Retinal pigment epithelial cell (primary cell): ENCODE results near the gene GATAD2A.

Source experiments
- DNase-seq: peaks from one replicate; pipeline ENCODE4 v3.0.0-alpha.2; 2010; ENCODE audit warnings: low read depth
- H3K4me3 ChIP-seq: 2 replicates; pipeline ENCODE4 v1.5.1; 2011; ENCODE audit warnings: mild to moderate bottlenecking, low read length, control low read depth, moderate library complexity
- CTCF ChIP-seq: conservative IDR thresholded peaks from 2 replicates; pipeline ENCODE4 v1.5.1; 2011; ENCODE audit warnings: low read depth, low read length, control low read depth, inconsistent platforms

The GATAD2A gene

GRCh38 chr19:19409205-19409604 lies 3.7 kb downstream of the GATAD2A start:
- no peak overlapping the region for H3K4me3 ChIP-seq
- TF ChIP-seq CTCF = no peak
- no peak for DNase-seq

- no peak overlapping the region for H3K4me3 ChIP-seq
- no peak for TF ChIP-seq CTCF
- DNase-seq = no peak
Measured at GRCh38 chr19:19409631-19410030, 4.2 kb downstream of the GATAD2A start.

- TF ChIP-seq CTCF = no peak
- DNase-seq = no peak
Measured at GRCh38 chr19:19410553-19411550, 5.4 kb downstream of the GATAD2A start.

GRCh38 chr19:19416280-19416679 lies 10.8 kb downstream of the GATAD2A start:
- no peak overlapping the region for H3K4me3 ChIP-seq

More at GRCh38 chr19:19410553-19411550, 5.4 kb downstream of the GATAD2A start:
- H3K4me3 ChIP-seq = no peak overlapping the region

GRCh38 chr19:19417046-19417445 lies 11.6 kb downstream of the GATAD2A start:
- no peak overlapping the region for H3K4me3 ChIP-seq
- DNase-seq = no peak
- TF ChIP-seq CTCF = no peak

More at GRCh38 chr19:19416280-19416679, 10.8 kb downstream of the GATAD2A start:
- TF ChIP-seq CTCF = no peak
- no peak for DNase-seq

- no peak for DNase-seq
- TF ChIP-seq CTCF = no peak
- H3K4me3 ChIP-seq = no peak overlapping the region
Measured at GRCh38 chr19:19417628-19418245, 12.3 kb downstream of the GATAD2A start.
